GM12865 (cell line): ENCODE results near the gene KRTAP5-8.
A peak's percentile ranks its signal among the peaks of the same experiment; 100 is the strongest.
"Not testable (repeated sequence)": the region's sequence is repeated elsewhere in the genome, so short reads cannot be mapped to it uniquely, and the experiment has no call there.

Source experiments
- DNase-seq: peaks from one replicate; pipeline ENCODE4 v3.0.0; 2010; ENCODE audit warnings: low read depth
- H3K4me3 ChIP-seq: 2 replicates; pipeline ENCODE4 v1.5.1; 2011; ENCODE audit warnings: mild to moderate bottlenecking, low read depth, low read length, control low read depth
- CTCF ChIP-seq: IDR thresholded peaks from 2 replicates; pipeline ENCODE4 v1.5.1; 2011; ENCODE audit warnings: low read length, control low read depth, low read depth, inconsistent platforms; ENCODE audit not compliant: insufficient read depth; ENCODE audit errors: missing control alignments

Gene KRTAP5-8

GRCh38 chr11:71527576-71528210 is 10.1 kb upstream of the KRTAP5-8 start:
- no peak for DNase-seq
- H3K4me3 ChIP-seq, result no peak overlapping the region
- no peak for TF ChIP-seq CTCF

GRCh38 chr11:71530602-71531001 is 7.2 kb upstream of the KRTAP5-8 start:
- TF ChIP-seq CTCF, result no peak
- peak; percentile 64 for DNase-seq
- no peak overlapping the region for H3K4me3 ChIP-seq

- TF ChIP-seq CTCF, result no peak
- H3K4me3 ChIP-seq, result no peak overlapping the region
- no peak for DNase-seq
Observed at GRCh38 chr11:71532036-71532610, 5.7 kb upstream of the KRTAP5-8 start.

GRCh38 chr11:71534711-71535608 is 2.9 kb upstream of the KRTAP5-8 start:
- not testable (repeated sequence) for H3K4me3 ChIP-seq
- DNase-seq, result peak; percentile 36

GRCh38 chr11:71535825-71536224 is 2.0 kb upstream of the KRTAP5-8 start:
- no peak for DNase-seq
- no peak overlapping the region for H3K4me3 ChIP-seq
- TF ChIP-seq CTCF, result no peak

- no peak for TF ChIP-seq CTCF
- no peak overlapping the region for H3K4me3 ChIP-seq
- no peak for DNase-seq
Observed at GRCh38 chr11:71537537-71537936, 288 bp upstream of the KRTAP5-8 start.

- no peak for TF ChIP-seq CTCF
- no peak for DNase-seq
- no peak overlapping the region for H3K4me3 ChIP-seq
Observed at GRCh38 chr11:71538666-71538990, 803 bp downstream of the KRTAP5-8 start.
